Smooth muscle cell (in vitro differentiated cells): ENCODE measurements around the gene ZNF189. TPM values are rescaled to one million over a fixed set of nuclear protein-coding genes. Genes with fewer than 3 reads are reported as not detected.

Experiments used
- DNase-seq: peaks from one replicate; lab custom pipeline; 2025; ENCODE audit not compliant: unreplicated experiment; lab: John Stamatoyannopoulos, UW
- H2AFZ ChIP-seq: fragments of 200-600 bp; sonication (generic); 2 replicates; pipeline ENCODE4 v1.6.0; 2016; ENCODE audit warnings: antibody characterized with exemption, low read depth, mild to moderate bottlenecking
- H3F3A ChIP-seq: fragments of 200-600 bp; sonication (generic); 2 replicates; pipeline ENCODE4 v1.6.0; 2017; ENCODE audit warnings: antibody characterized with exemption, low read depth
- H3K27ac ChIP-seq: fragments of 200-600 bp; sonication (generic); 2 replicates; pipeline ENCODE4 v1.5.1; 2016; ENCODE audit warnings: low read depth, mild to moderate bottlenecking
- H3K27me3 ChIP-seq: fragments of 200-600 bp; sonication (generic); 2 replicates; pipeline ENCODE4 v1.6.1; 2016; ENCODE audit warnings: low read depth, mild to moderate bottlenecking
- H3K36me3 ChIP-seq: fragments of 200-600 bp; sonication (generic); 2 replicates; pipeline ENCODE4 v1.5.1; 2016; ENCODE audit warnings: low read depth
- H3K4me1 ChIP-seq: fragments of 200-600 bp; sonication (generic); 2 replicates; pipeline ENCODE4 v1.5.1; 2016; ENCODE audit warnings: low read depth
- H3K4me2 ChIP-seq: fragments of 200-600 bp; sonication (generic); 2 replicates; pipeline ENCODE4 v1.6.0; 2016; ENCODE audit warnings: mild to moderate bottlenecking
- H3K4me3 ChIP-seq: fragments of 200-600 bp; sonication (generic); 2 replicates; pipeline ENCODE4 v1.5.1; 2016; ENCODE audit warnings: mild to moderate bottlenecking
- H3K79me2 ChIP-seq: fragments of 200-600 bp; sonication (generic); 2 replicates; pipeline ENCODE4 v1.6.0; 2016; ENCODE audit warnings: low read depth, mild to moderate bottlenecking
- H3K9ac ChIP-seq: fragments of 200-600 bp; sonication (generic); 2 replicates; pipeline ENCODE4 v1.6.0; 2016; ENCODE audit warnings: low read depth
- H3K9me3 ChIP-seq: fragments of 200-600 bp; sonication (generic); replicated peaks from 2 replicates; pipeline ENCODE4 v1.5.1; 2016; ENCODE audit warnings: low read depth
- H4K20me1 ChIP-seq: fragments of 200-600 bp; sonication (generic); 2 replicates; pipeline ENCODE4 v1.6.0; 2016; ENCODE audit warnings: low read depth
- WGBS: methylation state at CpG from one replicate; pipeline ENCODE4 v1.1.7; 2016; ENCODE audit warnings: low lambda C conversion rate; 5-methylcytosine and 5-hydroxymethylcytosine counted together
- polyA plus RNA-seq: library from polyadenylated mRNA; unstranded; fragments of >200 nt; fragmentation: Nextera tagmentation; extraction: Ambion mirVana; gene quantifications from 2 replicates; pipeline ENCODE4 v1.2.1, GENCODE V29; 2016
- small RNA-seq: library from RNA; depleted of rRNA; stranded (forward); fragments of <200 nt; gene quantifications from one replicate; pipeline ENCODE3, GENCODE V24; 2014
- total RNA-seq: library from RNA; depleted of rRNA; stranded (reverse); fragments of >200 nt; gene quantifications from 2 replicates; pipeline ENCODE4 v1.2.3, GENCODE V29; 2014
- TF ChIP-seq, protein P1 (sequence below): fragments of 200-600 bp; sonication (generic); IDR thresholded peaks from 2 replicates; pipeline ENCODE4 v1.5.1; 2017; ENCODE audit warnings: borderline replicate concordance, mild to moderate bottlenecking, antibody characterized with exemption; ENCODE audit not compliant: insufficient read depth, poor library complexity, severe bottlenecking

The ZNF189 gene
- total and polyA plus RNA-seq, 2 experiments from 2014 or later, result 2.7 to 12.9 TPM

DNA sequence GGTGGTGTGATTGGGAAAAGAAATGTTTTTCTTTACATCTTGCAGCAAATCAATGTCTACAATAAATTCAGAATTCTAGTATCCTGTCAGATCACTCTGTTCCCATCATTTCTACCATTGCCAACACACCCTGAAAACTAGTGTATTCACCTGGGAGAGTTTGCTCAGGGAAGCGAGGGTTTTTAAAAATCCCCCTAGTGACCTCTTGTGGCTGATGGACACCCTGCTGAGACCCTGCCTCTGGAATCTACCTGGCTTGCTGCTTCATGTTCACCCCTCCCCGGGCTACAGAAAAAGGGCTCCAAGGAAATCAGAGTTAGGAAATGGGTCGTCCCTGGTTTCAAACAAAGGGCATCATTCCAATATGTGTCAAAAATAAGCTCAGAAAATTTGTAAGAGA lies 58.4 kb downstream of the ZNF189 start:
- Histone ChIP-seq H3K4me2 (no peak overlapping the region), H2AFZ (no peak overlapping the region), H3K79me2 (no peaks in the 10 kb centered on the region), H4K20me1 (no peaks in the 10 kb centered on the region), H3K4me3 (no peak overlapping the region), H3K9ac (no peak overlapping the region), H3F3A (no peaks in the 10 kb centered on the region), H3K27ac (no peak overlapping the region), H3K9me3 (no peaks in the 10 kb centered on the region), H3K27me3 (no peaks in the 10 kb centered on the region), H3K36me3 (no peaks in the 10 kb centered on the region), H3K4me1 (no peaks in the 10 kb centered on the region)
- TF ChIP-seq, protein P1, sequence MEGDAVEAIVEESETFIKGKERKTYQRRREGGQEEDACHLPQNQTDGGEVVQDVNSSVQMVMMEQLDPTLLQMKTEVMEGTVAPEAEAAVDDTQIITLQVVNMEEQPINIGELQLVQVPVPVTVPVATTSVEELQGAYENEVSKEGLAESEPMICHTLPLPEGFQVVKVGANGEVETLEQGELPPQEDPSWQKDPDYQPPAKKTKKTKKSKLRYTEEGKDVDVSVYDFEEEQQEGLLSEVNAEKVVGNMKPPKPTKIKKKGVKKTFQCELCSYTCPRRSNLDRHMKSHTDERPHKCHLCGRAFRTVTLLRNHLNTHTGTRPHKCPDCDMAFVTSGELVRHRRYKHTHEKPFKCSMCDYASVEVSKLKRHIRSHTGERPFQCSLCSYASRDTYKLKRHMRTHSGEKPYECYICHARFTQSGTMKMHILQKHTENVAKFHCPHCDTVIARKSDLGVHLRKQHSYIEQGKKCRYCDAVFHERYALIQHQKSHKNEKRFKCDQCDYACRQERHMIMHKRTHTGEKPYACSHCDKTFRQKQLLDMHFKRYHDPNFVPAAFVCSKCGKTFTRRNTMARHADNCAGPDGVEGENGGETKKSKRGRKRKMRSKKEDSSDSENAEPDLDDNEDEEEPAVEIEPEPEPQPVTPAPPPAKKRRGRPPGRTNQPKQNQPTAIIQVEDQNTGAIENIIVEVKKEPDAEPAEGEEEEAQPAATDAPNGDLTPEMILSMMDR, result no peak
- DNase-seq, result no peak
- WGBS, result 21% methylated on average over 3 of the region's 3 CpGs

DNA sequence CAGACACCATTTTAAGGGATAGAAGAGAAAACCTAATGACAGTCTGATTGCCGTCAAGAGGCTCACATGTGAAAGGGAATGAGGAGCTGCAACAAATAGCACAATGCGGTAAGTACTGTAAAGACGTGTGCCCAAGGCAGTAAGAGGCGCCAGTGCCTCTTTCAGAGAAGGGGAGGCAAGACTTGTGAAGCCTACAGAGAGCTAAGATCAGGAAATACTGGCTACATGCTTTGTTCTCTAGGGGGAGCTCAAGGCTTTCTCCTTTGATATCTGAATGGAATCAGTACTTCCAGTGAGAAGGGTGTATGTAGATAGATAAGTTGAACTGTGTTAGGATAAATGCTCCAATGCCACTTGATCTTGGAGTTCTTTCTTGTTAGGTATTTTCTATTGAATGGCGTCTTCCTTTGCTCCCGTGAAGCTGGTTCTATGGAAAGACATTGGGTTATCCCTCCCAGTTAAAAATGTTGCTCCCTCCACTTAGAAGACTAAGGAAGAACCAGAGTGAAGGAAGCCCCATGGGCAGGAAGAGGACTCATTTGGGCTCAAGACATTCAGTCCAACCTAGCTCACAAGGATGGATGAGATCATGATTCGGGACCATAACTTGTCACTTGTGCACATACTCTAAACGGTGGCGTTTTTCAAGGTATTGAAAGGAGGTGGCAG lies 60.4 kb downstream of the ZNF189 start:
- 39% methylated on average over 9 of the region's 9 CpGs for WGBS
- H3K4me3 ChIP-seq, result no peak overlapping the region
- H3K9ac ChIP-seq, result no peak overlapping the region
- peaks cover 5% of the 10 kb centered on the region for H3K4me1 ChIP-seq
- H4K20me1 ChIP-seq, result no peaks in the 10 kb centered on the region
- no peaks in the 10 kb centered on the region for H3K9me3 ChIP-seq
- no peaks in the 10 kb centered on the region for H3K79me2 ChIP-seq
- H3K27me3 ChIP-seq, result no peaks in the 10 kb centered on the region
- H2AFZ ChIP-seq, result no peak overlapping the region
- H3K36me3 ChIP-seq, result no peaks in the 10 kb centered on the region
- DNase-seq, result no peak
- no peak overlapping the region for H3K27ac ChIP-seq
- no peaks in the 10 kb centered on the region for H3F3A ChIP-seq
- TF ChIP-seq, protein P1, result peak; percentile 58
- H3K4me2 ChIP-seq, result no peak overlapping the region

Small RNAs within 50 kb of the gene (small RNA-seq; reads per million reads assigned to genes)
- not detected for gene AL353621.2

Other genes starting within 250 kb of the ZNF189 start
- gene BAAT, start 13.8 kb upstream of the ZNF189 start, total RNA-seq, result 0.04 TPM in 1 of 2 replicates, not detected in the other
- not detected in 2 replicates for gene BAAT, start 13.8 kb upstream of the ZNF189 start, polyA plus RNA-seq
- 13.3 and 15.5 TPM in 2 replicates for gene MRPL50, start 233 bp upstream of the ZNF189 start, total RNA-seq
- 13.7 and 14.1 TPM in 2 replicates for gene MRPL50, start 233 bp upstream of the ZNF189 start, polyA plus RNA-seq
- gene ALDOB, start 36.9 kb downstream of the ZNF189 start, total RNA-seq, result not detected in 2 replicates
- not detected in 2 replicates for gene ALDOB, start 36.9 kb downstream of the ZNF189 start, polyA plus RNA-seq
- gene RNF20, start 135.0 kb downstream of the ZNF189 start, total RNA-seq, result 18.0 and 19.2 TPM in 2 replicates
- gene RNF20, start 135.0 kb downstream of the ZNF189 start, polyA plus RNA-seq, result 12.8 and 18.6 TPM in 2 replicates
- gene PPP3R2, start 196.1 kb downstream of the ZNF189 start, total RNA-seq, result not detected in 2 replicates
- not detected in 2 replicates for gene PPP3R2, start 196.1 kb downstream of the ZNF189 start, polyA plus RNA-seq